Stomach (tissue), 9 donors: Measurements from ENCODE around the gene NPHP4. TPM values are rescaled to one million over a fixed set of nuclear protein-coding genes. Genes with fewer than 3 reads are reported as not detected.

ENCODE experiments used
- DNase-seq, 2 donors: peaks; one replicate each; pipeline versions ENCODE4 v3.0.0 to v3.0.0-alpha.2; 2013 to 2019
- H3K27ac ChIP-seq, 5 donors: fragments of 200-600 bp in 4 of 5; sonication (generic) in 4 of 5; one replicate each; pipeline ENCODE4 v1.5.1; 2013 to 2019; ENCODE audit warnings: mild to moderate bottlenecking in 1 of 5, moderate library complexity in 1 of 5
- H3K27me3 ChIP-seq, 3 donors: fragments of 200-600 bp; sonication (generic); one replicate each; pipeline ENCODE4 v1.5.1; 2017 to 2019; ENCODE audit warnings: mixed run types in 1 of 3
- H3K36me3 ChIP-seq, 4 donors: fragments of 200-600 bp; sonication (generic); 1 replicate in 3 of 4; 2 replicates in 1 of 4; pipeline ENCODE4 v1.5.1; 2016 to 2019
- H3K4me1 ChIP-seq, 4 donors: fragments of 200-600 bp; sonication (generic); one replicate each; pipeline ENCODE4 v1.5.1; 2016 to 2019
- H3K4me3 ChIP-seq, 4 donors: fragments of 200-600 bp; sonication (generic) in 3 of 4; one replicate each; pipeline ENCODE4 v1.5.1; 2016 to 2019; ENCODE audit warnings: mild to moderate bottlenecking in 1 of 4
- H3K9me3 ChIP-seq, 4 donors: fragments of 200-600 bp; sonication (generic); one replicate each; pipeline ENCODE4 v1.5.1; 2016 to 2019
- EP300 ChIP-seq: sonication (generic); formaldehyde crosslinking; IDR thresholded peaks from one replicate; pipeline ENCODE4 v1.6.1; 2017; ENCODE audit warnings: antibody characterized with exemption
- POLR2A ChIP-seq, 4 donors: fragments of 450-650 bp; IDR thresholded peaks; one replicate each; pipeline ENCODE4 v1.6.1; 2016; ENCODE audit warnings: antibody characterized with exemption in 4 of 4, control low read depth in 2 of 4, mild to moderate bottlenecking in 1 of 4, moderate library complexity in 1 of 4
- POLR2AphosphoS5 ChIP-seq, 3 donors: sonication (generic); formaldehyde crosslinking; IDR thresholded peaks; one replicate each; pipeline ENCODE4 v1.6.1; 2016; ENCODE audit warnings: antibody characterized with exemption in 3 of 3
- WGBS, 5 donors: extraction: QIAGEN DNeasy Blood & Tissue Kit in 3 of 5; methylation state at CpG; one replicate each; pipeline versions ENCODE4 v1.1.5 to v1.1.7; 2013 to 2018; 5-methylcytosine and 5-hydroxymethylcytosine counted together
- intact Hi-C: fragments of 100-400 bp; cut with DNase I; formaldehyde crosslinking; loops from one replicate; pipeline ENCODE4 v1.15.1; 2023; ENCODE audit warnings: low total_unique reads
- polyA plus RNA-seq, 3 donors: library from polyadenylated mRNA; stranded (reverse); fragments of 200-250 nt; gene quantifications; one replicate each; pipeline ENCODE4 v1.2.3, GENCODE V29; 2013
- total RNA-seq, 5 donors: library from RNA; depleted of rRNA; stranded (reverse); fragments of >200 nt; gene quantifications; one replicate each; pipeline versions ENCODE4 v1.1.0 to v1.2.3, GENCODE V29; 2014 to 2016
- TF ChIP-seq, protein P1 (sequence below), 7 experiments: fragments of 450-650 bp in 4 of 7; fragments of 200-600 bp in 3 of 7; sonication (generic) in 3 of 7; IDR thresholded peaks; one replicate each; pipeline ENCODE4 v1.5.1; 2016 to 2019; ENCODE audit warnings: antibody characterized with exemption in 7 of 7, control low read depth in 2 of 7, mild to moderate bottlenecking in 1 of 7
- donor health status: healthy with polysubstance abuse.
- donor health status: Bipolar disorder and iron deficiency.
- donor health status: healthy.

Gene NPHP4
- total and polyA plus RNA-seq, 8 donors: 1.9 to 29.7 (median 7.3) TPM

DNA sequence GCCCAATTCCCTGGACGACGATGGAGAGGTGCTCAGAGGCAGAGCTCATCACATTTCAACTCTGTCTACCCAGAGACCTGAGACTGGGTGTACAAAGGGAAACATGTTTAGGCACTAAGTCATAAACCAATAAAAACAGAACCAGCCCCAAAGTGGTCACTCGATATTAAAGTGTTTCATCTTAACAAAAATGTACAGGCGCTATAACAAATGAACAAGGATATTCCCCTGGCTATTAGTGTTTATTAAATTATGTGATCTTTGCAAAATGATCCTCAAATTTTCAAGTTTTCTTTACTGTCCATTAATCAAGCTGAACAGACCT is 43.6 kb downstream of the NPHP4 start:
- H3K27ac ChIP-seq: no peak overlapping the region
- WGBS, 5 donors: 80 to 99% (median 94%) methylated on average over 4 of the region's 4 CpGs
- H3K4me3 ChIP-seq: no peak overlapping the region
- H3K36me3 ChIP-seq: peaks cover 5 to 89% (median 75%) of the 10 kb centered on the region in 4 donors
- H3K4me1 ChIP-seq: no peaks in the 10 kb centered on the region
- no peak for DNase-seq
- intact Hi-C loops: no loop called here
- no peaks in the 10 kb centered on the region for H3K27me3 ChIP-seq
- no peak for TF ChIP-seq POLR2A (IDR thresholded peaks at IDR 0.05)
- TF ChIP-seq, protein P1, sequence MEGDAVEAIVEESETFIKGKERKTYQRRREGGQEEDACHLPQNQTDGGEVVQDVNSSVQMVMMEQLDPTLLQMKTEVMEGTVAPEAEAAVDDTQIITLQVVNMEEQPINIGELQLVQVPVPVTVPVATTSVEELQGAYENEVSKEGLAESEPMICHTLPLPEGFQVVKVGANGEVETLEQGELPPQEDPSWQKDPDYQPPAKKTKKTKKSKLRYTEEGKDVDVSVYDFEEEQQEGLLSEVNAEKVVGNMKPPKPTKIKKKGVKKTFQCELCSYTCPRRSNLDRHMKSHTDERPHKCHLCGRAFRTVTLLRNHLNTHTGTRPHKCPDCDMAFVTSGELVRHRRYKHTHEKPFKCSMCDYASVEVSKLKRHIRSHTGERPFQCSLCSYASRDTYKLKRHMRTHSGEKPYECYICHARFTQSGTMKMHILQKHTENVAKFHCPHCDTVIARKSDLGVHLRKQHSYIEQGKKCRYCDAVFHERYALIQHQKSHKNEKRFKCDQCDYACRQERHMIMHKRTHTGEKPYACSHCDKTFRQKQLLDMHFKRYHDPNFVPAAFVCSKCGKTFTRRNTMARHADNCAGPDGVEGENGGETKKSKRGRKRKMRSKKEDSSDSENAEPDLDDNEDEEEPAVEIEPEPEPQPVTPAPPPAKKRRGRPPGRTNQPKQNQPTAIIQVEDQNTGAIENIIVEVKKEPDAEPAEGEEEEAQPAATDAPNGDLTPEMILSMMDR (IDR thresholded peaks at IDR 0.05): no peak
- TF ChIP-seq EP300: no peak
- no peak for TF ChIP-seq POLR2AphosphoS5 (IDR thresholded peaks at IDR 0.05)
- no peaks in the 10 kb centered on the region for H3K9me3 ChIP-seq

DNA sequence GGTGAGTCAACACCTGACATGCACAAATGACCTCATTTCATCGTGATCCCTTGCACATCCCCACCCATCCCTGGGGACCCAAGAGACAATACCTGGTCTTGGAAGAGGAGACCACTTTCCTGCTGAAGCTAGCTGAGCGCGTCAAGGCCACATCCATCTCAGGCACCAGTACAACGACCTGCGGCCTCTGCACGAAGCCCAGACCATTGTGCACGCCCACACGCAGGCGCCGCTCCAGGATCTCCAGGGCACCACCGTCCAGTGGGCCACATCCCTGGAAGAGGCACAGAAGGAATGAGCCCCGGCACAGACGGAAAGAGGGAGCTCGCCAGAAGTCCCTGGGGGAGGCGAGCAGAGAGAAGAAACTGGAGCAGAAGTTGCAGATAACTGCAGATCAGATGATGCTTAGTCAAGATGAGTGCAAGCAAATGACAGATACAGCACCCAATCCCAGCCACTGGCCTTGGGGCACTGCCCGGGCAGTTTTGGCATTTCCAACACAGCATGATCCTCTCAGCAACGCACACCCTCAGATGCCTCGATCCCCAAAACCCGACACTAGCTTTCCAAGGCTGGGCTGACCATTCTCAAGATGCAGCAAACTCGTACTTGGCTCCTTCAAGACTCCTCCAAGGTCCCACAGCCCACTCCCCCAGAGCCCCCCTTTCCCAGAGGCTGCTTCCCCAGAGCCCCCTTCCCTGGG is 44.1 kb downstream of the NPHP4 start:
- WGBS, 5 donors: 87 to 93% (median 93%) methylated on average over 20 of the region's 20 CpGs
- TF ChIP-seq POLR2AphosphoS5 (IDR thresholded peaks at IDR 0.05): no peak
- TF ChIP-seq EP300: no peak
- DNase-seq: peak in 1 of 2 donors; percentile 16

DNA sequence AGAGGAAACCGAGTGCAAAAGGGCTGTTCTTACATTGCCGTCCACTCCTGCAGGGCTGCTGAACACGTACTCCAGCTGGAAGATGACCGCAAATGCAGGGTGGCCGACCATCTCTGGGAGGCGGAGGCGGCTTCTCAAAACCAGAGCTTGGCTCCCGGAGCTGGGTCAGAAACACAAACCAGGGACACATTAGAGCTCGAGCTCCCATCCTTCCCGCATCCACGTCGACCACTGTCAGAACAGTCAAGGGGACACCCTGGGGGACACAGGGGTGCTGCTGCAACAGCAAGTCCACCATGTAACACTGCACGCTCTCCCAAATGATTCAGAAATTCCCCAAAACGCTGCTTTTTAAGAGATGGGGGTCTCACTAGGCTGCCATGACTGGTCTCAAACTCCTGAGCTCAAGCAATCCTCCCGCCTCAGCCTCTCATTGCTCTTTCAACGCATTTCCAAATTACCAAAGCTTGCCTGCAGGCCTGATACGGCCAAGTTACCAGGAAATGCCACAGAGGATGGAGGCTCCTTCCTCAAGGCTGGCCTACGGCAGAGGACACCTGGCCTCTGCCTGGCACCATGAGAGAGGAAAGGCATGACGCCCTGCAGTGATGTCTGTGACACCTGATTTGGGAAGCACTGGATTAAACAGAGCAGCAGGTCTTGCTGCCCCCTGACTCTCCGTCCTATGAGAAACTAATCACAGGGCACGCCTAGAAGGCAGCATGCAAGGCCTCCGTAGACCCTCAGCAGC is 45.0 kb downstream of the NPHP4 start:
- 95 to 96% (median 95%) methylated on average over 20 to 22 of the region's 22 CpGs for WGBS, 5 donors
- DNase-seq: peak in 1 of 2 donors; percentile 13
- no peak for TF ChIP-seq EP300
- no peak for TF ChIP-seq POLR2AphosphoS5 (IDR thresholded peaks at IDR 0.05)
- TF ChIP-seq, protein P1 (IDR thresholded peaks at IDR 0.05): no peak
- no peak for TF ChIP-seq POLR2A (IDR thresholded peaks at IDR 0.05)
- Histone ChIP-seq H3K27me3 (no peaks in the 10 kb centered on the region), H3K4me3 (no peak overlapping the region), H3K4me1 (no peaks in the 10 kb centered on the region), H3K27ac (no peak overlapping the region), H3K9me3 (no peaks in the 10 kb centered on the region), H3K36me3 (peaks cover 5 to 88% (median 67%) of the 10 kb centered on the region in 4 donors)
- intact Hi-C loops: no loop called here

More for the DNA sequence above, 44.1 kb downstream of the NPHP4 start:
- no peak overlapping the region for H3K27ac ChIP-seq
- no peaks in the 10 kb centered on the region for H3K4me1 ChIP-seq
- no peaks in the 10 kb centered on the region for H3K9me3 ChIP-seq
- H3K27me3 ChIP-seq: no peaks in the 10 kb centered on the region
- intact Hi-C loops: no loop called here
- H3K4me3 ChIP-seq: no peak overlapping the region
- H3K36me3 ChIP-seq: peaks cover 5 to 89% (median 72%) of the 10 kb centered on the region in 4 donors

DNA sequence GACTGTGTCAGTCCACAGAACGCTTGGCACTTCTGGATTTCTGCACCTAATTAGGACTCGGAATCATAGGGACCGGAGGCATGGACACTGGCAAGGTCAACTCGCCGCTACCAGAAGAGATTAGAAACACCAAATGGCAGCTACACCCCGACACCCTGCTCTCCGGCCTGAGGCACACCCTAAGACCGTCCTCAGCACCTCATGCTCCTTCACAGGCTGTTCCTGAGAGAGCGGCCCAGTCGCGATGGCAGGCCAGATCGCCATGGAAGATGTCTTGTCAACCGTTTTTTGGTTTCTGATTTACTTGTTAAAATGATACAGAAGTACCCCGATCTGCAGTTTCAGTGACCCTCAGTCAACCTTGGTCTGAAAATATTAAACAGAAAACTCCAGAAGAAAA is 46.8 kb downstream of the NPHP4 start:
- 91 to 97% (median 94%) methylated on average over 11 to 14 of the region's 14 CpGs for WGBS, 5 donors
- no peak for DNase-seq
- TF ChIP-seq POLR2A (IDR thresholded peaks at IDR 0.05) (no peak), EP300 (no peak), POLR2AphosphoS5 (IDR thresholded peaks at IDR 0.05) (no peak)
- TF ChIP-seq, protein P1 (IDR thresholded peaks at IDR 0.05): no peak

More for the DNA sequence above, 46.8 kb downstream of the NPHP4 start:
- H3K27ac ChIP-seq: no peak overlapping the region
- intact Hi-C loops: no loop called here
- no peaks in the 10 kb centered on the region for H3K4me1 ChIP-seq
- no peaks in the 10 kb centered on the region for H3K27me3 ChIP-seq
- peaks cover 5 to 75% (median 50%) of the 10 kb centered on the region in 4 donors for H3K36me3 ChIP-seq
- H3K4me3 ChIP-seq: no peak overlapping the region
- H3K9me3 ChIP-seq: no peaks in the 10 kb centered on the region
